Thyroid gland (tissue), 4 donors: ENCODE data around the gene TIMP3.

Source experiments
- POLR2A ChIP-seq, 2 donors: fragments of 450-650 bp; IDR thresholded peaks; one replicate each; pipeline ENCODE4 v1.6.1; 2017; ENCODE audit warnings: antibody characterized with exemption in 2 of 2, mild to moderate bottlenecking in 2 of 2, moderate library complexity in 1 of 2
- TF ChIP-seq, protein P1 (sequence below), 6 experiments: fragments of 200-600 bp in 3 of 6; fragments of 450-650 bp in 3 of 6; sonication (generic) in 3 of 6; IDR thresholded peaks; one replicate each; pipeline ENCODE4 v1.5.1; 2016 to 2019; ENCODE audit warnings: antibody characterized with exemption in 6 of 6, mild to moderate bottlenecking in 2 of 6, inconsistent platforms in 1 of 6, moderate library complexity in 1 of 6

DNA sequence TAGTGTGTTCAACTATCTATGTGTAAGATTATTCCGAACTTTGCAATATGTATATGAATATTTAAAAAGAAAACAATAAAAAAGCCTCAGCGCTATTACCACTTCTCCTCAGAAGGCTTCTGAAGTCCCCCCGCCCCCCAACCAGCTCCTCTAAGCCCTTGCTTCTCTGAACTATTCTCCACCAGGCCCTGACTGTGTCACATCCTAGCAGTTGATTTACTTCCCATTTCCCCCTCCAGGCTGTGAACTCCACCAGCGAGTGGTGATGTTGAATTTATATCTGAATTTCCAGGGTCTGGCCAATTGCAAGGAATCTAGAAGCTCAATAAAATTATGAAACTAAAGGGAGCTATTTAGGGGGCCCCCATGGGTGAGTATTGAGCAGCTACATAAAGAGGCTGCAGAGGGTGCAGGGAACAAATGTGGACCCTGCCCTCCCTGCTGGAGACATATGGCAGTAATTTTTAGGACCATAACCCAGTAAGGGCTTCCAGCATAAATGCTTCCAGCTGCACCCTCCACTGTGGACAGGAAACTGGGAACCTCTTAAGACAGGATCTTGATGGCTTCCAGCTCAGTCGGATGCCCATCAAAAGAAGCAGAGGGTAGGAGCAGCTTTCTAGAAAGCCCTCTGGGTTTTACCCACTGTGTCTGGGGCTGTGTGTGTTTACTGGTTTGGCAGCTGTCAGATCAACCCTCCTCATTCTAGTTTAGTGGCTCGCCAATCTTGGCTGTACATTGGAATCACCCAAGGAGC, 81.4 kb downstream of the TIMP3 start:
- TF ChIP-seq, protein P1, sequence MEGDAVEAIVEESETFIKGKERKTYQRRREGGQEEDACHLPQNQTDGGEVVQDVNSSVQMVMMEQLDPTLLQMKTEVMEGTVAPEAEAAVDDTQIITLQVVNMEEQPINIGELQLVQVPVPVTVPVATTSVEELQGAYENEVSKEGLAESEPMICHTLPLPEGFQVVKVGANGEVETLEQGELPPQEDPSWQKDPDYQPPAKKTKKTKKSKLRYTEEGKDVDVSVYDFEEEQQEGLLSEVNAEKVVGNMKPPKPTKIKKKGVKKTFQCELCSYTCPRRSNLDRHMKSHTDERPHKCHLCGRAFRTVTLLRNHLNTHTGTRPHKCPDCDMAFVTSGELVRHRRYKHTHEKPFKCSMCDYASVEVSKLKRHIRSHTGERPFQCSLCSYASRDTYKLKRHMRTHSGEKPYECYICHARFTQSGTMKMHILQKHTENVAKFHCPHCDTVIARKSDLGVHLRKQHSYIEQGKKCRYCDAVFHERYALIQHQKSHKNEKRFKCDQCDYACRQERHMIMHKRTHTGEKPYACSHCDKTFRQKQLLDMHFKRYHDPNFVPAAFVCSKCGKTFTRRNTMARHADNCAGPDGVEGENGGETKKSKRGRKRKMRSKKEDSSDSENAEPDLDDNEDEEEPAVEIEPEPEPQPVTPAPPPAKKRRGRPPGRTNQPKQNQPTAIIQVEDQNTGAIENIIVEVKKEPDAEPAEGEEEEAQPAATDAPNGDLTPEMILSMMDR (IDR thresholded peaks at IDR 0.05) = no peak
- TF ChIP-seq POLR2A (IDR thresholded peaks at IDR 0.05) = no peak
